Neural cell (in vitro differentiated cells): ENCODE results near the gene ALDH1L1.

Experiments used
- EP300 ChIP-seq: fragments of 450-650 bp; conservative IDR thresholded peaks from 2 replicates; pipeline ENCODE4 v1.6.1; 2014; ENCODE audit warnings: antibody characterized with exemption, mild to moderate bottlenecking, moderate library complexity; ENCODE audit not compliant: poor library complexity, severe bottlenecking
- EZH2 ChIP-seq: fragments of 200-600, 300-800 bp; shearing (Covaris generic), sonication (generic); IDR thresholded peaks from 2 replicates; pipeline ENCODE4 v1.6.1; 2014; ENCODE audit warnings: antibody characterized with exemption, low read length, borderline replicate concordance, mild to moderate bottlenecking; ENCODE audit not compliant: insufficient read depth, poor library complexity, severe bottlenecking
- POLR2AphosphoS5 ChIP-seq: IDR thresholded peaks from 2 replicates; pipeline ENCODE4 v1.6.1; 2012
- RAD21 ChIP-seq: fragments of 450-650 bp; conservative IDR thresholded peaks from 2 replicates; pipeline ENCODE4 v1.6.1; 2014; ENCODE audit warnings: antibody characterized with exemption, mild to moderate bottlenecking, moderate library complexity
- SMC3 ChIP-seq: fragments of 450-650 bp; conservative IDR thresholded peaks from 2 replicates; pipeline ENCODE4 v1.6.1; 2014; ENCODE audit warnings: antibody characterized with exemption, mild to moderate bottlenecking, moderate library complexity; ENCODE audit not compliant: poor library complexity
- TAF1 ChIP-seq: IDR thresholded peaks from 2 replicates; pipeline ENCODE4 v1.6.1; 2012; ENCODE audit warnings: low read depth
- TF ChIP-seq, protein P1 (sequence below): fragments of 450-650 bp; IDR thresholded peaks from 2 replicates; pipeline ENCODE4 v1.5.1; 2014; ENCODE audit warnings: antibody characterized with exemption, mild to moderate bottlenecking, moderate library complexity; ENCODE audit not compliant: poor library complexity, severe bottlenecking
- TF ChIP-seq, protein P2 (sequence below): IDR thresholded peaks from 2 replicates; pipeline ENCODE4 v1.6.1; 2012; ENCODE audit warnings: borderline replicate concordance

DNA sequence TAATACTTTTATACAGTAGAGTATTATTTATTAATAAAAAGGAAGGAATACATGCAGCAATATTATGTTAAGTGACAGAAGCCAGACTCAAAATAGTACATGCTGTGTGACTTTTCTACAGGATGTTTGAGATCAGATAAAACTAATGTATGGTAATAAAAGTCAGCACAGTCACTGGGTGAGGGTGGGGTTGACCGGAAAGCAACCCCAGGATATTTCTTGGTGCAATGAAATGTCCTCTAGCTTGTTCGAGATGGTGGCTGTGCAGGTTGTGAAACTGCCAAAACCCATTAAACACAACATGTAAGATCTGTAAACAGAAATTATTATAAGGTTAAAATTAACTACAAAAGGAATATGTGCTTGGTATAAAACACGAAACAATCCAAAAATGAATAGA, 20.8 kb upstream of the ALDH1L1 start:
- TF ChIP-seq POLR2AphosphoS5 (no peak), TAF1 (no peak), EP300 (no peak), SMC3 (no peak), RAD21 (no peak), EZH2 (no peak)
- TF ChIP-seq, protein P1, sequence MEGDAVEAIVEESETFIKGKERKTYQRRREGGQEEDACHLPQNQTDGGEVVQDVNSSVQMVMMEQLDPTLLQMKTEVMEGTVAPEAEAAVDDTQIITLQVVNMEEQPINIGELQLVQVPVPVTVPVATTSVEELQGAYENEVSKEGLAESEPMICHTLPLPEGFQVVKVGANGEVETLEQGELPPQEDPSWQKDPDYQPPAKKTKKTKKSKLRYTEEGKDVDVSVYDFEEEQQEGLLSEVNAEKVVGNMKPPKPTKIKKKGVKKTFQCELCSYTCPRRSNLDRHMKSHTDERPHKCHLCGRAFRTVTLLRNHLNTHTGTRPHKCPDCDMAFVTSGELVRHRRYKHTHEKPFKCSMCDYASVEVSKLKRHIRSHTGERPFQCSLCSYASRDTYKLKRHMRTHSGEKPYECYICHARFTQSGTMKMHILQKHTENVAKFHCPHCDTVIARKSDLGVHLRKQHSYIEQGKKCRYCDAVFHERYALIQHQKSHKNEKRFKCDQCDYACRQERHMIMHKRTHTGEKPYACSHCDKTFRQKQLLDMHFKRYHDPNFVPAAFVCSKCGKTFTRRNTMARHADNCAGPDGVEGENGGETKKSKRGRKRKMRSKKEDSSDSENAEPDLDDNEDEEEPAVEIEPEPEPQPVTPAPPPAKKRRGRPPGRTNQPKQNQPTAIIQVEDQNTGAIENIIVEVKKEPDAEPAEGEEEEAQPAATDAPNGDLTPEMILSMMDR: no peak
- TF ChIP-seq, protein P2, sequence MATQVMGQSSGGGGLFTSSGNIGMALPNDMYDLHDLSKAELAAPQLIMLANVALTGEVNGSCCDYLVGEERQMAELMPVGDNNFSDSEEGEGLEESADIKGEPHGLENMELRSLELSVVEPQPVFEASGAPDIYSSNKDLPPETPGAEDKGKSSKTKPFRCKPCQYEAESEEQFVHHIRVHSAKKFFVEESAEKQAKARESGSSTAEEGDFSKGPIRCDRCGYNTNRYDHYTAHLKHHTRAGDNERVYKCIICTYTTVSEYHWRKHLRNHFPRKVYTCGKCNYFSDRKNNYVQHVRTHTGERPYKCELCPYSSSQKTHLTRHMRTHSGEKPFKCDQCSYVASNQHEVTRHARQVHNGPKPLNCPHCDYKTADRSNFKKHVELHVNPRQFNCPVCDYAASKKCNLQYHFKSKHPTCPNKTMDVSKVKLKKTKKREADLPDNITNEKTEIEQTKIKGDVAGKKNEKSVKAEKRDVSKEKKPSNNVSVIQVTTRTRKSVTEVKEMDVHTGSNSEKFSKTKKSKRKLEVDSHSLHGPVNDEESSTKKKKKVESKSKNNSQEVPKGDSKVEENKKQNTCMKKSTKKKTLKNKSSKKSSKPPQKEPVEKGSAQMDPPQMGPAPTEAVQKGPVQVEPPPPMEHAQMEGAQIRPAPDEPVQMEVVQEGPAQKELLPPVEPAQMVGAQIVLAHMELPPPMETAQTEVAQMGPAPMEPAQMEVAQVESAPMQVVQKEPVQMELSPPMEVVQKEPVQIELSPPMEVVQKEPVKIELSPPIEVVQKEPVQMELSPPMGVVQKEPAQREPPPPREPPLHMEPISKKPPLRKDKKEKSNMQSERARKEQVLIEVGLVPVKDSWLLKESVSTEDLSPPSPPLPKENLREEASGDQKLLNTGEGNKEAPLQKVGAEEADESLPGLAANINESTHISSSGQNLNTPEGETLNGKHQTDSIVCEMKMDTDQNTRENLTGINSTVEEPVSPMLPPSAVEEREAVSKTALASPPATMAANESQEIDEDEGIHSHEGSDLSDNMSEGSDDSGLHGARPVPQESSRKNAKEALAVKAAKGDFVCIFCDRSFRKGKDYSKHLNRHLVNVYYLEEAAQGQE: no peak
